Dendritic cell treated with granulocyte-macrophage colony-stimulating factor and Interleukin-4, amounts not matched to agents 40 ng/mL and 50 ng/mL, for 4 days (primary cell): ENCODE measurements around the gene GAR1.
A peak's percentile ranks its signal among the peaks of the same experiment; 100 is the strongest.

ENCODE experiments used
- H3K27ac Mint-ChIP-seq: one replicate; pipeline ENCODE4 v1.8.0; 2022; ENCODE audit warnings: mild to moderate bottlenecking, mixed read lengths
- H3K27me3 Mint-ChIP-seq: one replicate; pipeline ENCODE4 v1.8.0; 2022; ENCODE audit warnings: mild to moderate bottlenecking, mixed read lengths
- H3K36me3 Mint-ChIP-seq: one replicate; pipeline ENCODE4 v1.8.0; 2022; ENCODE audit warnings: low read depth, mixed read lengths
- H3K4me1 Mint-ChIP-seq: one replicate; pipeline ENCODE4 v1.8.0; 2022; ENCODE audit warnings: low read depth, mixed read lengths
- H3K4me3 Mint-ChIP-seq: one replicate; pipeline ENCODE4 v1.8.0; 2022; ENCODE audit warnings: mild to moderate bottlenecking, moderate library complexity, mixed read lengths
- H3K9me3 Mint-ChIP-seq: one replicate; pipeline ENCODE4 v1.8.0; 2022; ENCODE audit warnings: mixed read lengths
- intact Hi-C: fragments of 100-400 bp; cut with micrococcal nuclease; formaldehyde crosslinking; loops from one replicate; pipeline ENCODE4 v1.15.0; 2022

GAR1 gene

DNA sequence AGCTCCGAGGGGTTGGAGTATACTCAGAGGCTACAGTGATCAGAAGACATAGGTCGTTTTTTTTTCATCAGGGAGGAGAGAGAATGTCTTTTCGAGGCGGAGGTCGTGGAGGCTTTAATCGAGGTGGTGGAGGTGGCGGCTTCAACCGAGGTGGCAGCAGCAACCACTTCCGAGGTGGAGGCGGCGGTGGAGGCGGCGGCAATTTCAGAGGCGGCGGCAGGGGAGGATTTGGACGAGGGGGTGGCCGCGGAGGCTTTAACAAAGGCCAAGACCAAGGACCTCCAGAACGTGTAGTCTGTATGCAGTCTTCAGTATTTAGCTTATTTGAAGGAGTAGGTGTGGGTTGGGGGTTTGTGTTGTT, 500 bp downstream of the GAR1 start:
- Mint-ChIP-seq H3K4me3 (peak overlapping the region; percentile 89), H3K27ac (peak overlapping the region; percentile 93), H3K27me3 (no peaks in the 10 kb centered on the region), H3K36me3 (peaks cover 51% of the 10 kb centered on the region), H3K4me1 (peaks cover 47% of the 10 kb centered on the region), H3K9me3 (no peaks in the 10 kb centered on the region)
- intact Hi-C loops = loop anchor here (5.0 to 10.0 kb wide), 2 partner anchors 384 to 1191 kb away; partner anchors contain the start of genes RPL34 and SEC24B

DNA sequence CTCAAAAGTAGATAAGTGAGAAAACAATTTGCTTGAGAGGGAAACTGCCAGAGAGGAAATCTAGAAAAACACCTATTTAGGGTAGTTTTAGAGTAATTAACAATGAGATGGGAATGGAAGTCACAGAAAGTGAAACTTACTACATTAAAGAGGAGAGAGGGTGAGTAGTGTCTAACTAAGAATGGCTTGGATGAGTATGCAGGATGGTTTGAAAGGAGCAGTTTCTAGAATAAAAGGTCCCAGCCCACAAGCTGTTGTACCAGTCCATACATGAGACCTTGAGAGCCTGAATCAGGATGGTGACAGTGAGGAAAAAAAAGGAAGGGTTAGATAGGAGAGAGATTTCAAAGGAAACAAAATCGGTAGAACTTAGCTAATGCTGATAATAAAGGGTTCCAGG, 1.3 kb downstream of the GAR1 start:
- Mint-ChIP-seq H3K4me1 (peaks cover 47% of the 10 kb centered on the region), H3K36me3 (peaks cover 58% of the 10 kb centered on the region), H3K27me3 (no peaks in the 10 kb centered on the region), H3K27ac (peak overlapping the region; percentile 5), H3K9me3 (no peaks in the 10 kb centered on the region), H3K4me3 (no peak overlapping the region)
- intact Hi-C loops = loop anchor here (5.0 to 10.0 kb wide), 2 partner anchors 385 to 1192 kb away; partner anchors contain the start of genes RPL34 and SEC24B

DNA sequence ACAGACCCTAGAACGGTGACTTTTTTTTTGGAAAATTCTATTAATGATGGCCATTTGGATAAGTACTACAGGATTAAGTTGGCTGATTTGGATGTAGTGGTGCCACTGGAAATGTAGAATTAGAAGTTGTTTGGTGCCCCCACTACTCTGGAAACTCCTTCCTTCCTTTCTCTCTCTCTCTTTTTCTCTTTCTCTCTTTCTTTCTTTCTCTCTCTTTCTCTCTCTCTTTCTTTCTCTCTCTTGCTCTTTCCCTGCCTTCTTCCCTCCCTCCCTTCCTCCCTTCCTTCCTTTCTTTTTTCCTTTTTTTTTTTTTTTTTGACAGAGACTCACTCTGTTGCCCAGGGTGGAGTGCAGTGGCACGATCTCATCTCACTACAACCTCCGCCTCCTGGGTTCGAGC, 2.7 kb downstream of the GAR1 start:
- Mint-ChIP-seq H3K4me1 (peaks cover 39% of the 10 kb centered on the region), H3K27ac (no peak overlapping the region)

DNA sequence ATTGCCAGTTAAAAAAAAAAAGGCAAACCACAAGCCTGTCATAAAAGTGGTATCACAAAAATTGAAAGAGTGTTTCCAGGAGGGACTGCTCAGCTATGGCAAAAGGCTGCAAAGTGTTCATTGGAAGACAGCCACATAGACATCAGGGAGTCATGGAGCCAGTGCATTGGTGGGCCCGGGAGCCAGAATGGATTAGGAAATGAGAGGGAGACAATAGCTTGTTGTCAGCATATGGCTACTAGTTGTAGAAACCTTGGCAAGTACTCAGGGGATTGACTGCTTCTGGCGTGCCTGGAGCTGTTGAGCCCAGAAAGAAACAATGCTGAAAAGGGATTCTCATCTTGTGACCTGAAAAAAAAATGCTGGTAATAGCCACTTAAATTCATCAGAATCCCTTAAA, 5.0 kb downstream of the GAR1 start:
- intact Hi-C loops = loop anchor here (10.0 kb wide), 1 partner anchor 286 kb away; no protein-coding TSS in a partner anchor
- Mint-ChIP-seq H3K36me3 (peaks cover 75% of the 10 kb centered on the region), H3K9me3 (no peaks in the 10 kb centered on the region), H3K4me1 (peaks cover 32% of the 10 kb centered on the region), H3K4me3 (no peak overlapping the region), H3K27ac (no peak overlapping the region), H3K27me3 (no peaks in the 10 kb centered on the region)

More for the DNA sequence above, 2.7 kb downstream of the GAR1 start:
- intact Hi-C loops = loop anchor here (5.0 to 10.0 kb wide), 2 partner anchors 386 to 1193 kb away; partner anchors contain the start of genes RPL34 and SEC24B
- Mint-ChIP-seq H3K9me3 (no peaks in the 10 kb centered on the region), H3K4me3 (no peak overlapping the region), H3K27me3 (no peaks in the 10 kb centered on the region), H3K36me3 (peaks cover 71% of the 10 kb centered on the region)

DNA sequence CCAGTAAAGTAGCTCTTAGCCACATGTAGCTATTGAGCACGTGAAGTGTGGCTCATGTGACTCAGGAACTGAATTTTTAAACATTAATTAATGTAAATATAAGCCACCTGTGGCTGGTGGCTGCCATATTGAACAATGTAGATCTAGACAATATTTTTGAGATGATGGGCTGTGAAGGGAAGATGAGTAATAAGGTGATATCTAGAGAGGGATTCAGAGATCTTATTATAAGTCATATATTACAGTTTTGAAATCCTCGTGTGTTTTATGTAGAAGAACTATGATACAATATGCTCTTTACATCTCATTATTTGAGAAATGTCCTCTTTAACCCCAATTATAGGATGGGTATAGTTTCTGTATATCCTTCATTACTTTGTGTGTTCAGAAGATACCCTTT, 5.6 kb downstream of the GAR1 start:
- H3K36me3 Mint-ChIP-seq = peaks cover 70% of the 10 kb centered on the region
- H3K9me3 Mint-ChIP-seq = no peaks in the 10 kb centered on the region

DNA sequence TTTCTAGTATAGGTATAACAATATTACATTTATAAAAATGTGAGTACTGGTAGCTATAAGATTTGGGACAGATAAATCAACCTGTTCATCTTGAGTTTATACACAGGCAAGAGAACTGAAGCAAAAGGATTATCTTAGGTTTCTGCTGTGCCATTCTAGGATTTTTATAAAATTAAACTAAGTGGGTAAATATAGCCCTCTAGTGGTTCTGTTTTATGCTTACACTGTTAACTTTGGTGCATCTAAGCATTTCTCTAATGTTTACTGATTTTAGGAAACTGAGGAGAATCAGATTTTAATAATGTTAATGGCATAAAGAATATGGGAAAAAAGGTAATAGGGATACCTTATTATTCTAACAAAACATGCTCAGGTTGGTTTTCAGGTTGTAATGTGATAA, 11.2 kb downstream of the GAR1 start:
- intact Hi-C loops = loop anchor here (1.0 to 10.0 kb wide), 2 partner anchors 292 to 404 kb away; no protein-coding TSS in a partner anchor
- H3K36me3 Mint-ChIP-seq = peaks cover 22% of the 10 kb centered on the region
- no peaks in the 10 kb centered on the region for H3K9me3 Mint-ChIP-seq
- no peak overlapping the region for H3K27ac Mint-ChIP-seq
- H3K4me1 Mint-ChIP-seq = no peaks in the 10 kb centered on the region
- no peak overlapping the region for H3K4me3 Mint-ChIP-seq
- H3K27me3 Mint-ChIP-seq = no peaks in the 10 kb centered on the region

More for the DNA sequence above, 5.6 kb downstream of the GAR1 start:
- Mint-ChIP-seq H3K4me3 (no peak overlapping the region), H3K4me1 (peaks cover 26% of the 10 kb centered on the region), H3K27ac (no peak overlapping the region), H3K27me3 (no peaks in the 10 kb centered on the region)
- intact Hi-C loops = loop anchor here (10.0 kb wide), 1 partner anchor 286 kb away; no protein-coding TSS in a partner anchor

DNA sequence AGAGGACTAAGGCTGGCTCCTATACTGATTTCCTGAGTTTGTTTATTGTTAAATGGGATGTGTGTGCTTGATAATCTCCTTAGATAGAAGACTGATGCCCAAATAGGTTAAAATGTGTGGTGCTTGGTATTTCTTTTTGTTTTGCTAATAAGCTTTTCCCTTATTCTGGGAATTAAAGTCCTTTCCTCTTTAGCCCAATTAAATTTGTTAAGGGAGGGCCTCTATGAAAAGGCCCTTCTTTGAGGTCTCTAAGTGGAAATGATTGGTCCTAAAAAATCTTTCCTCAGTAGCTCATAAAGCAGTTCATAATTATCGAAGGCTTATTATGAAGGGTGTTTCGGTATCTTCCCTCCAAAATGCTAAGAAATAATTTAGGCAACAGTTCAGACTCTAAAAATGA, 12.1 kb downstream of the GAR1 start, which contains the start of gene RRH:
Gene RRH (plus strand): TSS at position 301 of the 400 bp plus-strand sequence. CDS start 56 bp downstream, at position 357.
- intact Hi-C loops = loop anchor here (10.0 kb wide), 1 partner anchor 293 kb away; no protein-coding TSS in a partner anchor
- Mint-ChIP-seq H3K27me3 (no peaks in the 10 kb centered on the region), H3K36me3 (peaks cover 14% of the 10 kb centered on the region), H3K4me1 (no peaks in the 10 kb centered on the region), H3K27ac (no peak within 1 kb of the TSS), H3K4me3 (no peak within 1 kb of the TSS), H3K9me3 (no peaks in the 10 kb centered on the region)

DNA sequence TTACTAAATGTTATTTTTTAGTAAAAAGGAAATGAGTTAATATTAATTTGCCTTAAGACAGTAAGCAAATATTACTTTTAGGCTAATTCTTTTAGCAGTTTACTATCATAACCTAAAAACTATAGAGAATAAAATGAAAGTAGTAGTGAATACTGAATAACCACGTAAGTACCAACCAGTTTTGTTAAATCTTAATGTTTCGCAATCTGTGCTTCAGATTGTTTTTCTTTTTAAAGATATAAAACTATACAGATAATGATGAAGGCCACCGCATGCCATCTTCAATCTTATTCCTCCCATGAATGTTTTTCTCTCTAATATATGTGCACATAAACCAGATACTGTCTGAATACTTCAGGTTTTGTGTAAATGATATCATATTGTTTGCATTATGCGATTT, 18.2 kb downstream of the GAR1 start:
- intact Hi-C loops = no loop called here
- H3K36me3 Mint-ChIP-seq = no peaks in the 10 kb centered on the region
- no peaks in the 10 kb centered on the region for H3K9me3 Mint-ChIP-seq
- H3K4me1 Mint-ChIP-seq = no peaks in the 10 kb centered on the region
- no peak overlapping the region for H3K4me3 Mint-ChIP-seq
- H3K27me3 Mint-ChIP-seq = no peaks in the 10 kb centered on the region
- H3K27ac Mint-ChIP-seq = no peak overlapping the region

DNA sequence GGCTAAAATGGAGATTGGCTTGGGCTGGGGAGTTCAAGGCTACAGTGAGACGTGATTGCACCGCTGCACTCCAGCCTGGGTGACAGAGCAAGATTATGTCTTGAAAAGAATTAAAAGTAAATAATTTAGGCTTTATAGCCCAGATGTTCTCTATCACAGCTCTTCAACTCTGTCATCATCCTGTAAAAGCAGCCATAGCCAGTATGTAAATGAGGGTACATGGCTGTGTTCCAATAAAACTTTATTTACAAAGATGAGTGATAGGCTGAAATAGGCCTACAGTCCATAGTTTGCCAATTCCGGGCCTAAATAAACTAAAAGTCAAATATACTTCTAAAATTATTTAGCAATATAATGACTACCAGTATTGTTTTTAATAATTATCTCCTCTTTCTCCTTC, 21.4 kb downstream of the GAR1 start:
- Mint-ChIP-seq H3K36me3 (no peaks in the 10 kb centered on the region), H3K9me3 (no peaks in the 10 kb centered on the region), H3K27me3 (no peaks in the 10 kb centered on the region), H3K4me1 (no peaks in the 10 kb centered on the region), H3K27ac (no peak overlapping the region), H3K4me3 (no peak overlapping the region)
- intact Hi-C loops = no loop called here

DNA sequence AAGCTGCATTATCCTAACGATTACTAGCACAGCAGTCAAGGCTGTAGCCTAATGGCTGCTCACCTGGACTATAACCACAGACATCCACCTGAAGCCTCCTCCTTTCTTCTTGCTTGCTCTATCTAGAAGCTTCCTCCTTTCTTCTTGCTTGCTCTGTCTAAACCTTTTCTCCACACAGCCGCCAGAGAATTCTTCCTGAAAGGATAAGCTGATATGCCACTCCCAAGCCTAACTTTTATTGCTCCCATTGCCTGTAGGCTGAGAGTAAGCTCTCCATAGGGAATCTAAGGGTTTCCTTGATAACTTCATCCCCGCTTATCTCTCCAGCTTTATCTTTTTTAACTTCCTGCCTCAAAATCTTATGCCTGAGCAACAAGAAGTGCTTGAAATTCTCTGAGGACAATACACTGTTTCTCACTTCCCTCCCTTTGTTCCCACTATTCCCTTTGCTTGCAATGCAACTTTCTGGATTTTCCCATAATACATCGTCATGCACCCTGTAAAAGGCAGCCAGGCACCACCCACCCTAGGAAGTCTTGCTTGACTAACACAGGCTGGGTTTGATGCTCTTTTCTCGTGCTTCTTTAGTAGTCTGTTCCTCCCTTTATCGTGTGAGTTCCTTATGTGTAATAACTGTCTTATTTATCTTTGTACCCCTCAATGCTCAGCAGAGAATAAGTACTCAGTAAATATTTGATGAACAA, 31.0 kb downstream of the GAR1 start:
- intact Hi-C loops = no loop called here
- Mint-ChIP-seq H3K4me1 (no peaks in the 10 kb centered on the region), H3K27me3 (no peaks in the 10 kb centered on the region), H3K27ac (no peak overlapping the region), H3K4me3 (no peak overlapping the region), H3K9me3 (no peaks in the 10 kb centered on the region), H3K36me3 (no peaks in the 10 kb centered on the region)

DNA sequence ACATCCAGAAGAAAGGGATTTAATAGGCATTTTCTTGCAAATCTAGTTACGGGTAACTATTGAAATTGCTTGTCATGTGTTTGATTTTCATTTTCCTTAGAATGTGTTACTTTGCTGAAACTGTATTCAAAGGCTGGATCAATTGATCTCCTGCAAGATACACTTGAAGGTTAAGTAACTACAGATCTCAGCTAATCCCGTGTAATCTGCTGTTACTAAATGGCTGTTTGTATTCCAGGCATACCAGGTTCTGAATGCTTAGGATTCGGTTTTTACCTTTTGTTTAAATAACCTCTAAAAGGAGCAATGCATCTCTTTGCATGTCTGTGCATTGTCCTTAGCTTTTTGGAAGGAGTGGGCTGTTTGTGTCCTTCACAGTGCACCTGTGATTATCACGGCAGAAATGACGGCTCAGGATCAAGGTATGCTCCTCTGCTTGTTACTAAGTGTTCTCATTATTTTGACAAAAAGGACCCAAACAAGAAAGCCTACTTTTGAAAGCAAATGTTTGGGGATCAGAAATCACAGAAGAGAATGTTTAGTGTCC, 32.4 kb downstream of the GAR1 start, which contains the start of gene LRIT3:
Gene LRIT3 (plus strand): TSS at position 212 of the 547 bp plus-strand sequence. CDS start 95 bp downstream, at position 307.
- no peak within 1 kb of the TSS for H3K4me3 Mint-ChIP-seq
- H3K36me3 Mint-ChIP-seq = no peaks in the 10 kb centered on the region
- H3K27ac Mint-ChIP-seq = no peak within 1 kb of the TSS
- intact Hi-C loops = no loop called here
- H3K9me3 Mint-ChIP-seq = no peaks in the 10 kb centered on the region
- no peaks in the 10 kb centered on the region for H3K4me1 Mint-ChIP-seq
- no peaks in the 10 kb centered on the region for H3K27me3 Mint-ChIP-seq

DNA sequence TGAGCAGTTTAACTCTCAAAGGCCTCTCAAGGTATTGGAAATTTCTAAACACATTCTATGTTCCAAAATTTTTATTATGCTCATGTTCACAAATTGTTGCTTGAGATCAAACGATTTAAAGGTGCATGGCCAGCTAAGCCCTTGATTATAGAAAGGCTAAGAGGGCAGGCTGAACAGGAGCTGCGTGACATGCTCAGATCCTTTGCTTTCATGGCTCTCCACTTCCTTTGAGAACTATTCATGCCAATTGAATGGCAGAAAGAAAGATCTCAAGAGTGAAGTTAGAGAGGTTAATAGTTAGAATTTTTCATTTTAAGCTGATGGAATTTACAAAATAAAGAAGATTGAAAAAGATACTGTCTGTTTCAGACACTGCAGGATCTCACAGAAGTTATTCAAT, 32.9 kb downstream of the GAR1 start:
- Mint-ChIP-seq H3K9me3 (no peaks in the 10 kb centered on the region), H3K4me1 (no peaks in the 10 kb centered on the region), H3K27ac (no peak overlapping the region), H3K27me3 (no peaks in the 10 kb centered on the region), H3K36me3 (no peaks in the 10 kb centered on the region), H3K4me3 (no peak overlapping the region)
- intact Hi-C loops = no loop called here

DNA sequence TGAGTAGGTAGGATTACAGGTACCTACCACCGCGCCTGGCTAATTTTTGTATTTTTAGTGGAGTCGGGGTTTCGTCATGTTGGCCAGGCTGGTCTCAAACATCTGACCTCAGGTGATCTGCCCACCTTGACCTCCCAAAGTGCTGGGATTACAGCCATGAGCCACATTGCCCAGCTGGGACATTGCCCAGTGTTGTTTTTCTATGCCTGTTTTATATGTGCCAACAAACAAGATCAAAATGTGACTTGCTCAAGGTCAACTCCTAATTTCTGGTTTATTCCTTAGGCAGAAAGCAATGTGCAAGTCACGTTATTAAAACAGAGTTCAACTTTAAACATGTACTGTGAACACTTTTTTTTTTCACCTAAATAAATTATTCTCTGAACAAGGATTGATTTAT, 35.0 kb downstream of the GAR1 start:
- Mint-ChIP-seq H3K9me3 (peaks cover 7% of the 10 kb centered on the region), H3K27me3 (no peaks in the 10 kb centered on the region)

More for the DNA sequence above, 35.0 kb downstream of the GAR1 start:
- intact Hi-C loops = no loop called here
- Mint-ChIP-seq H3K36me3 (no peaks in the 10 kb centered on the region), H3K4me1 (no peaks in the 10 kb centered on the region), H3K4me3 (no peak overlapping the region), H3K27ac (no peak overlapping the region)
